GM12874 (cell line): ENCODE measurements around the gene SOX8.

Experiments used
- TF ChIP-seq, protein P1 (sequence below): IDR thresholded peaks from 2 replicates; pipeline ENCODE4 v1.5.1; 2011; ENCODE audit warnings: low read depth, mild to moderate bottlenecking, control low read depth, low read length, moderate library complexity; ENCODE audit not compliant: insufficient read depth

The SOX8 gene

DNA sequence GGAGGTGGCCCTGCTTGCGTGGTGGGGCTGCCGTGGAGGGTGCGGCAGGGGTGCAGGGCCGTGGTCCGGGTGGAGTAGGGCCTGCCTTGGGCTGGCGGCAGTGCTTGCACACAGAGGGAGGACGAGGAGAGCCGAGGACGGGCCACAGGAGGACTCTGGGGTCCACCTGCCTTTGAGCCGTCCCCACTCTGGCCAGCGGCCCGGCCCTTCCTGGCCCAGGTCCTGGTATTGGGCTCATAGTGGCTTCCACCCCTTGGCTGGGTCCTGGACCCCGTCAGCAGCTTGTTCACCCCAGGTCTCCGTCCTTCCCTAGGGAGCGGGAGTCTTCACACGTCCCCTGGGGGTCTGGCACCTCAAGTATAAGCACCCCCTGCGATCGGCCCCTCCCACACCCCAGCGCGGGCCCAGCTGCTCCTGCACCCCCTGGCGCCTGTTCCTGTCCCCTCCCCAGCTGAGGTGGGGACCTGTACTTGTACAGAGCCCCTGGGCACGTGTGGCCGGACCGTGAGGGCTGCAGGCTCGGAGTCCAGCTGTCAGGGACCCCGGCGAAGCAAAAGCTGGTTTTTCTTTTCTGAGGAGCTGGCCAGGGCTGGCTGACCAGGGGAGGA, 40.1 kb downstream of the SOX8 start:
- TF ChIP-seq, protein P1, sequence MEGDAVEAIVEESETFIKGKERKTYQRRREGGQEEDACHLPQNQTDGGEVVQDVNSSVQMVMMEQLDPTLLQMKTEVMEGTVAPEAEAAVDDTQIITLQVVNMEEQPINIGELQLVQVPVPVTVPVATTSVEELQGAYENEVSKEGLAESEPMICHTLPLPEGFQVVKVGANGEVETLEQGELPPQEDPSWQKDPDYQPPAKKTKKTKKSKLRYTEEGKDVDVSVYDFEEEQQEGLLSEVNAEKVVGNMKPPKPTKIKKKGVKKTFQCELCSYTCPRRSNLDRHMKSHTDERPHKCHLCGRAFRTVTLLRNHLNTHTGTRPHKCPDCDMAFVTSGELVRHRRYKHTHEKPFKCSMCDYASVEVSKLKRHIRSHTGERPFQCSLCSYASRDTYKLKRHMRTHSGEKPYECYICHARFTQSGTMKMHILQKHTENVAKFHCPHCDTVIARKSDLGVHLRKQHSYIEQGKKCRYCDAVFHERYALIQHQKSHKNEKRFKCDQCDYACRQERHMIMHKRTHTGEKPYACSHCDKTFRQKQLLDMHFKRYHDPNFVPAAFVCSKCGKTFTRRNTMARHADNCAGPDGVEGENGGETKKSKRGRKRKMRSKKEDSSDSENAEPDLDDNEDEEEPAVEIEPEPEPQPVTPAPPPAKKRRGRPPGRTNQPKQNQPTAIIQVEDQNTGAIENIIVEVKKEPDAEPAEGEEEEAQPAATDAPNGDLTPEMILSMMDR = no peak

DNA sequence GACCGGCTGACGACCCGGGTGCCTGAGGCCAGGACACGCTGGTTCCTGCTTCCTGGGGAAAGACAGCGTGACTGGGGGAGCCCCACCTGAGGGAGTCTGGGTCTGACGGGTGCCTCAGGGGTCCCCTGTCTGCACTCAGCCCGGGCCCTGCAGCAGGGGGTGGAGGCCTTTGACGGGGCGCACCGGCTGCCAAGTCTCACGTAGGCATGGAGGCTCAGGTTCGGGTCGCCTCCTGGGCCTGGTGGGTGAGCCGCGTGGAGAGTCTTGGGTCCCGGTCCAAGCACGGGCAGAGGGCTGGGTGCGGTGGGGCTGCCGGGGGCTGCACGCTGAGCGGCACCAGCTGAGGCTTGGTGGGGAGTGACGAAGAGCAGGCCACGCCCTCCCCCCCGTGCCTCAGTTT, 40.9 kb downstream of the SOX8 start:
- TF ChIP-seq, protein P1 = no peak

DNA sequence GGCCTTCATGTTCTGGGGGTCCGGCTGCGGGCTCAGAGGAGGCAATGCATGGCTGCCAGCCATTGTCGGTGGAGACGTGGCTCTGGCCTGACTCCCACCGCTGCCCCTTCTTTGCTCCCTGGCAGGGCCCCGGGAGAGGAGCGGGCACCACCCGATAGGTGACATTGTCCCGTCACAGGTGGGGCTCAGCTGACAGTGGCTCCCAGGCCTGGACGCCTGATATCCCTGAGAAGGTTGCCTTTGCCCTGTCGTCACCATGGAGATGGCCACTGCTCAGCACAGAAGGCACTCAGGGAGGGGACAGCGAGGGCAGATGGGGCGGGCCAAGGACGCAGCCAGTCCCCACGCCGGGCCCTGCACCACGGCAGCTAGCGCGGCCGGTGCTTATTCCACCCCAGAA, 42.6 kb downstream of the SOX8 start:
- TF ChIP-seq, protein P1 = no peak

DNA sequence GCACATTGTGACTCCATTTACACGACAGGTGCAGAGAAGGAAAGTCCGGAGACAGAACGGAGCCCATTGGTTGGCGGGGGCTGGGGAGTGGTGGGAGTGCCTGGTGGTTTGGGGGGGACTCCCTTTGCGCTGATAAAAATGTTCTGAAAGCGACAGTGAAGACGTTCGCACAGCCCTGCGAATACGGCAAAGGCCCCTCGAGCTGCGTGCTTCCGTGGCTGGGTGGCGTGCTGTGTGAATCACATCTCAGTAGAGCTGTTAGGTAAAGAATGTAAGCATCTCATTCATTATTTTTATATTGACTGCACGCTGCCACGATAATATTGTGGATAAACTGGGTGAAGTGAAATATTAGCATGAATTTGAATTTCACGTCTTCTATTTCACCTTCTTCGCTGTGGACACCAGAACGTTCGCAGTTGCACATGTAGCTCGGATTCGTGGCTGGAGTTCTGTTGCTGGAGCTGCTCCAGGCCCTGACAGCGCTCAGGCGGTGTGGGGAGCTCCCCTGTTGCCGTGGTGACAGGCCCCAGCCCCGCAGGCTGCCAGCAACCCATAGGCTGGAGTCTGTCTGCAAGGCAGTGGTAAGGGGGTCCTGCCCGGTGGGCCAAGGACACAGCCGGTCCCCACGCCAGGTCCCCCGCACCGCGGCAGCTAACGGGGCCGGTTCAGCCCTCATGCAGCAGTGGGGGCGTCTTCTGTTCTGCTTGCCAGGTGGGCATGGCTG, 44.6 kb downstream of the SOX8 start:
- TF ChIP-seq, protein P1 = no peak

DNA sequence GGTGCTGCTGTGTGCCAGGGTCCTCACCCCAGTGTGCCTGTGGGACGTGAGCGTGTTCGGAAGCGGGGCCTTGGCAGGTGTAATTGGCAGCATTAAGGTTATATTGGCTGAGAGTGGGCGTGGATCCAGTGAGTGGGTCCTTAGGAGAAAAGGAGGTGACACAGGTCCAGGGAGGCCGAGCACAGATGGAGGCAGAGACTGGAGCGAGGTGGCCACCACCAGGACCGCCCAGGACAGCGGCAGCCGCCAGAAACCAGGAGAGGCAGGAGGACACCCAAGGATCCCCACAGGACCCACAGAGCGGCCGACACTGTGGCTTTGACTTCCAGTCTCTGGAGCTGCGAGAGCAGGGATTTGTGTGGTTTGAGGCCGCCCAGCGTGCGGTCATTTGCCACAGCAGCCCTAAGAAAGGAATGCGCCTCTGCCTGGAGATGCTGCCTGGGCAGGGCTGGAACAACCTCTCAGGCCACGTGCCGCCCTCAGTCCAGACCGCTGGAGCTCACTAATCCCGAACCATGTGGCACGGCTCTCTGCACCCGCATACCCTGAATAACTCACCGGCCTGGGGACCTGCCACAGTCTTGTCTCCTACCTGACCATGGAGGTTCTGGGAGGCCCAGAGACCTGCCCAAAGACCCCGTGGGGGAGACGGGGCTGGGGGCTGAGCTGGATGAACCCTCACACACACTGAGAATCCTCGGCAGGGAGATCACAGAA, 45.4 kb downstream of the SOX8 start:
- TF ChIP-seq, protein P1 = no peak

DNA sequence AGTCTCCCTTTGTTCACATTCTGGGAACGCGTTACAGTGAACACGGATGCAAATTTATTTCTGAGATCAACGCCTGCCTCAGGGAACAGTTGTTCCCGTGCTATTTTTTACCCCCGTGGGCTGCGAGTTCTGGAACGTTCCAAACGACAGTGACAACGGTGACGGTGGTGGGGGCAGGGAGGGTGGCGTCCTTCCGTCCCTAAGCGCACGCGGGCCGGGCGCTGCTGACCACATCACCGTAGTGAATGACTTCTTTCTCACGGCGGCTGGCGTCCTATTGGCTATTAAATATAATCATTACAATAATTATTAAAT, 45.9 kb downstream of the SOX8 start:
- TF ChIP-seq, protein P1 = no peak

DNA sequence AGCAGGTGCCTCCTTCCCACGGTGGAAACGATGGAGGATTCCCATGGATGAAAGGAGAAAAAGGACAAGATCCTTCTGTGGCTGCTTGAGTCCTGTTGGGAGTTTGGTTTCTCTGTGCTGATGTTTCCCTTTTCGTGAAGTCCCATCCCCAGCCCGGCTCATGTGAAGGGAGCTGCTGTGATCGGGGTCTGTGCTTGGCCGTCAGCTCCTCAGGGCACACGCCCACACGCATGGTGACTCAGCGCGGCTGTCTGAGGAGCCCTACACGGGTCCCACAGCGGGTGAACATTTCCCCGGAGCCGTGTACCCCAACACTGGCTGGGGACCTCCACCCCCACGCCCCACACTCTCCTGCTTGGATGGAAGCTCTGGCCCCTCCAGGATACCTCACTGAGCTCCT, 46.5 kb downstream of the SOX8 start:
- TF ChIP-seq, protein P1 = no peak
